Measurements from ENCODE around the gene MED13L.

GRCh38 chr12:116153113-116153512, 124.4 kb downstream of the MED13L start:
- no peak for TF ChIP-seq ZNF232 (CRISPR knock-in tag; IDR thresholded peaks at IDR 0.05)
- TF ChIP-seq CTCF (IDR thresholded peaks at IDR 0.05), result no peak
- no peak for TF ChIP-seq HMGXB4 (CRISPR knock-in tag; IDR thresholded peaks at IDR 0.05)
- TF ChIP-seq E2F5 (CRISPR knock-in tag; IDR thresholded peaks at IDR 0.05), result no peak
- no peak for TF ChIP-seq NR2C2 (CRISPR knock-in tag; IDR thresholded peaks at IDR 0.05)
- TF ChIP-seq ZNF281 (CRISPR knock-in tag; IDR thresholded peaks at IDR 0.05), result no peak
- TF ChIP-seq FOXJ3 (CRISPR knock-in tag; IDR thresholded peaks at IDR 0.05; ENCODE audit: borderline replicate concordance), result no peak
- no peak for TF ChIP-seq MYBL2 (CRISPR knock-in tag; IDR thresholded peaks at IDR 0.05)
- TF ChIP-seq MXD4 (CRISPR knock-in tag; IDR thresholded peaks at IDR 0.05; ENCODE audit: borderline replicate concordance), result no peak
- TF ChIP-seq MAX (CRISPR knock-in tag; IDR thresholded peaks at IDR 0.05), result no peak
- TF ChIP-seq AR (CRISPR knock-in tag; IDR thresholded peaks at IDR 0.05), result no peak
- no peak for TF ChIP-seq JUN (CRISPR knock-in tag; IDR thresholded peaks at IDR 0.05)
- no peak for TF ChIP-seq USF2 (CRISPR knock-in tag; IDR thresholded peaks at IDR 0.05)
- no peak for TF ChIP-seq CREM (CRISPR knock-in tag; IDR thresholded peaks at IDR 0.05)

Measured in WTC11 (cell line).